Nephron progenitor cell (in vitro differentiated cells): ENCODE measurements around the gene ZNF17.

Source experiments
- DNase-seq: peaks from one replicate; pipeline ENCODE4 v3.0.0; 2021
- H3K27ac Mint-ChIP-seq: 2 replicates; pipeline ENCODE4 v1.8.0; 2021; ENCODE audit warnings: mild to moderate bottlenecking, moderate library complexity, mixed read lengths
- H3K27me3 Mint-ChIP-seq: 2 replicates; pipeline ENCODE4 v1.8.0; 2021; ENCODE audit warnings: mild to moderate bottlenecking, low read depth, mixed read lengths; ENCODE audit not compliant: poor library complexity
- H3K36me3 Mint-ChIP-seq: 2 replicates; pipeline ENCODE4 v1.8.0; 2021; ENCODE audit warnings: low read depth, mixed read lengths
- H3K4me1 Mint-ChIP-seq: 2 replicates; pipeline ENCODE4 v1.8.0; 2021; ENCODE audit warnings: mixed read lengths
- H3K4me3 Mint-ChIP-seq: 2 replicates; pipeline ENCODE4 v1.8.0; 2021; ENCODE audit warnings: mild to moderate bottlenecking, moderate library complexity, mixed read lengths
- H3K9me3 Mint-ChIP-seq: 2 replicates; pipeline ENCODE4 v1.8.0; 2021; ENCODE audit warnings: mild to moderate bottlenecking, moderate library complexity, mixed read lengths
- TF ChIP-seq, protein P1 (sequence below): fragments of 200-600 bp; sonication (generic); IDR thresholded peaks from 2 replicates; pipeline ENCODE4 v1.5.0; 2021; ENCODE audit warnings: antibody characterized with exemption

Gene ZNF17

DNA sequence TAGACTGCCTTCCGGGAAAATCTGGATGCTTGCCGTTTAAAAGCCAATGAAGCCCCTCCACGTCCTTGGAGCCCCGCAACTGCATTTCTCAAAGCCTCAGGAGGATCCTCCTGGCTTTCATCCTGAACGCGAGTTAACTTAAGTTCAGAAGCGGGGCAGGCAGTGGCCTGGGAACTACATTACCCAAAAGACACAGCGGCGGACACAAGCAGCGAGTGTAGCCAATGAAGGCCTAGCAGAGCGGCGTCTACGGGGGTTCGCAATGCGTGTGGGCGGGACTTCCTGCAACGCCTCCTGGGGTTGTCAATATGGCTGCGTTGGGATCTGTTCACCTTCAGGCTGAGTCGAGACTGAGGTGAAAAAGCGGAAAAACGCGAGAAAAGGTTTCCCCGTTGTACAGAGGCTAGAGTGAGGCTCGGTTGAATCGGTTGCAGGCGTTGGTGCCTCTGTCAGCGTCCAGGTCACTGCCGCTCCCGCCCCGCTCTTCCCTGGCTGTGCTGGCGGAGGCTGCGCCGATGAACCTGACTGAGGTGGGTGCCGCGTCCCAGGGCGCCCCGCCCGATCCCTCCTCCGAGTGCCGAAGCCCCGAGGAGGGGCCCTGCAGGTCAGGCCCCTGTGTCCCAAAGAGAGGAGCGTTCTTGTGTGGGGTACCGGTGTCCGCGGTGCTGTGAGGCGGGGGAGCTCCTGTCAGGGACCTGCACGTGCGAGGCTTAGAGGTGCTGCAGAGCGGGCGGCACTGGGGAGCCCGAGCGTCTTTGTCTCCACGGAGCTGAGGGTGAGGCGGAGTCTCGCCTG, at the start of gene ZNF17:
Gene ZNF17, plus strand, starts transcription at position 285 of the 795 bp plus-strand sequence. CDS start 2,455 bp downstream, outside the sequence.
- peak within 1 kb of the TSS; percentile 94 for H3K4me3 Mint-ChIP-seq
- no peaks in the 10 kb centered on the region for H3K9me3 Mint-ChIP-seq
- peaks cover 24% of the 10 kb centered on the region for H3K36me3 Mint-ChIP-seq
- peaks cover 11% of the 10 kb centered on the region for H3K27me3 Mint-ChIP-seq
- peaks cover 16% of the 10 kb centered on the region for H3K4me1 Mint-ChIP-seq
- peak; percentile 90 for DNase-seq
- TF ChIP-seq, protein P1, sequence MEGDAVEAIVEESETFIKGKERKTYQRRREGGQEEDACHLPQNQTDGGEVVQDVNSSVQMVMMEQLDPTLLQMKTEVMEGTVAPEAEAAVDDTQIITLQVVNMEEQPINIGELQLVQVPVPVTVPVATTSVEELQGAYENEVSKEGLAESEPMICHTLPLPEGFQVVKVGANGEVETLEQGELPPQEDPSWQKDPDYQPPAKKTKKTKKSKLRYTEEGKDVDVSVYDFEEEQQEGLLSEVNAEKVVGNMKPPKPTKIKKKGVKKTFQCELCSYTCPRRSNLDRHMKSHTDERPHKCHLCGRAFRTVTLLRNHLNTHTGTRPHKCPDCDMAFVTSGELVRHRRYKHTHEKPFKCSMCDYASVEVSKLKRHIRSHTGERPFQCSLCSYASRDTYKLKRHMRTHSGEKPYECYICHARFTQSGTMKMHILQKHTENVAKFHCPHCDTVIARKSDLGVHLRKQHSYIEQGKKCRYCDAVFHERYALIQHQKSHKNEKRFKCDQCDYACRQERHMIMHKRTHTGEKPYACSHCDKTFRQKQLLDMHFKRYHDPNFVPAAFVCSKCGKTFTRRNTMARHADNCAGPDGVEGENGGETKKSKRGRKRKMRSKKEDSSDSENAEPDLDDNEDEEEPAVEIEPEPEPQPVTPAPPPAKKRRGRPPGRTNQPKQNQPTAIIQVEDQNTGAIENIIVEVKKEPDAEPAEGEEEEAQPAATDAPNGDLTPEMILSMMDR = no peak
- H3K27ac Mint-ChIP-seq = peak within 1 kb of the TSS; percentile 12

DNA sequence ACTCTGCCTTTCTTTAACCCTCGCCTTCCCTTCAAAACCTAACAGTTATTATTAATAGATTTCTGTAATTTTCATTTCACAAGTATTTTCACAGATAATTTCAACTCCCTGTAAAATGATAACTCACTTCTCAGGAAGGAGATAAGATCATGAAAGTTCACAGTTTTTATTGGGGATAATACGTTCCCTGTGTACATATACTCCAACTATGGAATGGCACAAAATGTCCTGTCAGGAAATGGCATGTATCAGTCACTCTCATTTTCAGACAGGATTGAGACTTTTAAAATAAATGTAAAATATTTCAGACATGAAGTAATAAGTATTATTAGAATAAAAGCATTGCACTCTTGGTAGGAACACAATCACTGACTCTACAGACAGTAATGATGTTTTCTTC, 48.5 kb upstream of the ZNF17 start:
- Mint-ChIP-seq H3K27ac (peak overlapping the region; percentile 98), H3K4me1 (peaks cover 19% of the 10 kb centered on the region), H3K4me3 (peak overlapping the region; percentile 98), H3K36me3 (peaks cover 52% of the 10 kb centered on the region), H3K27me3 (peaks cover 2% of the 10 kb centered on the region), H3K9me3 (peaks cover 9% of the 10 kb centered on the region)
- DNase-seq = no peak
- TF ChIP-seq, protein P1 = no peak

DNA sequence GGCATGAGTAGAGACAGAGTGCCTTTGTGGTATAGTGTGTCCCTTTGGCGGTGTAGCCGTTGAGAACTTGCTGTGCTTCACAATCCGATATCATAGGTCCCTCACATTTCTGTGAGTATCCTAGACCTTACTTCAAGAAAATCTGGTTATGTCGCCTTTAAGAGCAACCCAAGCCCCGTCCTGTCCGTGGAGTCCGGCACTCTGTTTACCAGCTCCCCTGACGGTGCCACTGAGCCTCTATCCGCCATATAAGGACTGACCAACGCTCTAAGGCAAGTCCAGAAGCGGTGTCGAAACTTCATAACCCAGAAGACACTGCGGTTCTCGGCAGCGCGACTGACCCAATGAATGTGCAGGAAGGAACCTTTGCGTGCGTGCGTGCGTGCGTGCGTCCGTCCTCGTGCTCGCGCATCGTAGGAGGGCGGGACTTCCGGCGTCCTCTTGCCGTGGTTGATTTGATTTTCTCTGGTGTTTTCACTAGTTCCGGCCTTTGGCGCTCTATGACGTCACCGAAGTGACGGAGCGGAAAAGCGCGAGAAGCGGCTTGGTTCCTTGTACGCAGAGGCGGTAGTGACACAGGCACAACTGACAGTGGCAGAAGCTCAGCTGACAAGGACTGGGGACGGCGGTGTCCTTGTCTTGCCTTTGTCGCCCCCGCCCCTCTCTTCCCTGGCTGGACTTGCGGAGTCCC, 47.8 kb upstream of the ZNF17 start, which contains the start of the genes TRAPPC2B and ZNF547:
Gene TRAPPC2B, plus strand, starts transcription at position 555 of the 691 bp plus-strand sequence. CDS start 1,283 bp downstream, outside the sequence.
Gene ZNF547, plus strand, starts transcription at position 555 of the 691 bp plus-strand sequence. CDS start 5,005 bp downstream, outside the sequence.
- Mint-ChIP-seq H3K4me1 (peaks cover 19% of the 10 kb centered on the region), H3K9me3 (peaks cover 9% of the 10 kb centered on the region), H3K27me3 (peaks cover 2% of the 10 kb centered on the region), H3K4me3 (peak within 1 kb of the TSS; percentile 98), H3K36me3 (peaks cover 45% of the 10 kb centered on the region), H3K27ac (peak within 1 kb of the TSS; percentile 99)
- DNase-seq = peak; percentile 97
- TF ChIP-seq, protein P1 = no peak

DNA sequence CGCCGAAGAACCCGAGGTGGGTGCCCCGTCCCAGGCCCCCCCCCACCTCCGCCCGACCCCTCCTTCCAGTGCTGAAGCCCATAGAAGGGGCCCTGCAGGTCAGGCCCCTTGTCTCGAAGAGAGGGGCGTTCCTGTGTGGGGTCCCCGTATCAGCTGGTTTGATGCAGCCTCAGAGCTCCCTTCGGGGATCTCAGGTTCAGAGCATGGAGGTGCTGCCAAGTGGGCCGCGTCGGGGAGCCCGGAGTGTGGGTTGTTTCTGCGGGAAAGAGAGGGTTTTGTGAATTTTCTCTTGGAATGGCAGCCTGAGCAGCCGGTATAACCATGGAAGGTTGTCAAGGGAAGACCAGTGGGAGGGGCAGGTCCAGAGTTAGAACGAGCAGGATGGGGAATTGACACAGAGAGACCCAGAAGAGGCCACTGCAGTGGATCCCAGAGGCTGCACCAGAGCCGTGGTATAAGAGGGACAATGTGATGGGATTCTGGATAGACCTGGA, 47.2 kb upstream of the ZNF17 start:
- peaks cover 39% of the 10 kb centered on the region for H3K36me3 Mint-ChIP-seq
- H3K4me1 Mint-ChIP-seq = peaks cover 19% of the 10 kb centered on the region
- peaks cover 9% of the 10 kb centered on the region for H3K9me3 Mint-ChIP-seq
- H3K27ac Mint-ChIP-seq = peak overlapping the region; percentile 99
- DNase-seq = no peak
- H3K4me3 Mint-ChIP-seq = peak overlapping the region; percentile 98
- peaks cover 2% of the 10 kb centered on the region for H3K27me3 Mint-ChIP-seq
- TF ChIP-seq, protein P1 = no peak

DNA sequence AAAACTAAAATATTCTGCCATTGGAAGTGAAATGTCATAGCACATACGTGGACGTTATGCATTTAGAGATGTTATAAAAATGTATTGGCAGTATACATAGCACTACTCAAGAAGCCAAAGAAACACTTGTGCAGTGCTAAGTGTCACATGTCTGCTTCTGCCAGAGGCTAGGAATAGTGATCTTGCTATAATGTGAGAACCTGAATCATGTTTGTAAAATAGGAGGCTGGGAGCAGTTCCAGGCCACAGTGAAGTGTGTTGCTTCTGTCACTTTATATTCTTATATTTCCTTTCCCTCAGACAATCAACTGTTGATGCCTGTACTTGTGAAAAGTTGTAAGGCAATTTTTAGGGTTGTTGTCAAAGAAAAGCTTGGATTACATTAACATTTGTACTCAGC, 44.2 kb upstream of the ZNF17 start:
- H3K4me3 Mint-ChIP-seq = no peak overlapping the region
- TF ChIP-seq, protein P1 = no peak
- H3K27me3 Mint-ChIP-seq = peaks cover 2% of the 10 kb centered on the region
- H3K9me3 Mint-ChIP-seq = peaks cover 6% of the 10 kb centered on the region
- no peak for DNase-seq
- H3K27ac Mint-ChIP-seq = no peak overlapping the region
- H3K36me3 Mint-ChIP-seq = peaks cover 41% of the 10 kb centered on the region
- H3K4me1 Mint-ChIP-seq = peaks cover 19% of the 10 kb centered on the region
